HL-60 (cell line): Measurements from ENCODE around the gene TAL1.
A peak's percentile ranks its signal among the peaks of the same experiment; 100 is the strongest.
"Not testable (repeated sequence)": the region's sequence is repeated elsewhere in the genome, so short reads cannot be mapped to it uniquely, and the experiment has no call there.

ENCODE experiments used
- DNase-seq, 2 experiments: peaks; one replicate each; pipeline ENCODE4 v3.0.0-alpha.2; 2010 to 2020; ENCODE audit warnings: low read depth in 1 of 2, low spot score in 1 of 2
- H3K27ac ChIP-seq: fragments of 250-450 bp; sonication (Bioruptor Pico); replicated peaks from 2 replicates; pipeline ENCODE4 v1.5.1; 2020; ENCODE audit warnings: mild to moderate bottlenecking, moderate library complexity
- H3K27me3 ChIP-seq: fragments of 250-450 bp; sonication (Bioruptor Pico); 2 replicates; pipeline ENCODE4 v1.5.1; 2021; ENCODE audit warnings: mild to moderate bottlenecking, moderate library complexity; ENCODE audit not compliant: insufficient read depth, poor library complexity, severe bottlenecking
- H3K4me3 ChIP-seq: replicated peaks from 2 replicates; pipeline ENCODE4 v1.5.1; 2011; ENCODE audit warnings: mild to moderate bottlenecking, control low read depth, low read length; ENCODE audit not compliant: insufficient read depth
- GABPA ChIP-seq: IDR thresholded peaks from 2 replicates; pipeline ENCODE4 v1.6.1; 2012; ENCODE audit warnings: low read depth
- POLR2AphosphoS5 ChIP-seq: IDR thresholded peaks from 2 replicates; pipeline ENCODE4 v1.6.1; 2012; ENCODE audit warnings: low read depth
- REST ChIP-seq: IDR thresholded peaks from 2 replicates; pipeline ENCODE4 v1.6.1; 2012; ENCODE audit warnings: low read depth; ENCODE audit not compliant: insufficient replicate concordance
- SPI1 ChIP-seq: IDR thresholded peaks from 2 replicates; pipeline ENCODE4 v1.6.1; 2012; ENCODE audit warnings: low read depth, mild to moderate bottlenecking, borderline replicate concordance
- TF ChIP-seq, protein P1 (sequence below): IDR thresholded peaks from one replicate; pipeline ENCODE4 v1.5.1; 2011; ENCODE audit warnings: low read length, control low read depth, inconsistent platforms; ENCODE audit not compliant: insufficient read depth

Gene TAL1

DNA sequence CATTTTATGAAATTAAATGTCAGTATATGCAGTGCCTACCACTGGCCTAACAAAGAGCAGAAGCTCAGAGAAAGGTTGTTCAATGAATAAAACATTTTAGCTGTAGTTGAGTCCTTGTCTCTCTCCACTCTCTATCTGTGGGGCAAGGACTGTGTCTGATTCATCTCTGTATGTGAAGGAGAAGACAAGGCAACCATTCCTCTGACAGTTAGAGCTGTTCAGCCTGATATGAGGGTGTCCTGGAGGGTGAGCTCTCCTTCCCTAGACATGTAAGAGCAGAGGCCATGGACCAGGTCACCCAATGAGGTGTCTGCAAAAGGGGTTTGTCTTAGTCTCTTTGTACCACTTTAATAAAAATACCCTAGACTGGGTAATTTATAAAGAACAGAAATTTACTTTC lies 37.7 kb downstream of the TAL1 start:
- TF ChIP-seq REST (no peak), SPI1 (no peak), GABPA (no peak)
- TF ChIP-seq, protein P1, sequence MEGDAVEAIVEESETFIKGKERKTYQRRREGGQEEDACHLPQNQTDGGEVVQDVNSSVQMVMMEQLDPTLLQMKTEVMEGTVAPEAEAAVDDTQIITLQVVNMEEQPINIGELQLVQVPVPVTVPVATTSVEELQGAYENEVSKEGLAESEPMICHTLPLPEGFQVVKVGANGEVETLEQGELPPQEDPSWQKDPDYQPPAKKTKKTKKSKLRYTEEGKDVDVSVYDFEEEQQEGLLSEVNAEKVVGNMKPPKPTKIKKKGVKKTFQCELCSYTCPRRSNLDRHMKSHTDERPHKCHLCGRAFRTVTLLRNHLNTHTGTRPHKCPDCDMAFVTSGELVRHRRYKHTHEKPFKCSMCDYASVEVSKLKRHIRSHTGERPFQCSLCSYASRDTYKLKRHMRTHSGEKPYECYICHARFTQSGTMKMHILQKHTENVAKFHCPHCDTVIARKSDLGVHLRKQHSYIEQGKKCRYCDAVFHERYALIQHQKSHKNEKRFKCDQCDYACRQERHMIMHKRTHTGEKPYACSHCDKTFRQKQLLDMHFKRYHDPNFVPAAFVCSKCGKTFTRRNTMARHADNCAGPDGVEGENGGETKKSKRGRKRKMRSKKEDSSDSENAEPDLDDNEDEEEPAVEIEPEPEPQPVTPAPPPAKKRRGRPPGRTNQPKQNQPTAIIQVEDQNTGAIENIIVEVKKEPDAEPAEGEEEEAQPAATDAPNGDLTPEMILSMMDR, result no peak
- no peak overlapping the region for H3K27ac ChIP-seq
- DNase-seq, result no peak
- no peaks in the 10 kb centered on the region for H3K27me3 ChIP-seq
- no peak overlapping the region for H3K4me3 ChIP-seq

DNA sequence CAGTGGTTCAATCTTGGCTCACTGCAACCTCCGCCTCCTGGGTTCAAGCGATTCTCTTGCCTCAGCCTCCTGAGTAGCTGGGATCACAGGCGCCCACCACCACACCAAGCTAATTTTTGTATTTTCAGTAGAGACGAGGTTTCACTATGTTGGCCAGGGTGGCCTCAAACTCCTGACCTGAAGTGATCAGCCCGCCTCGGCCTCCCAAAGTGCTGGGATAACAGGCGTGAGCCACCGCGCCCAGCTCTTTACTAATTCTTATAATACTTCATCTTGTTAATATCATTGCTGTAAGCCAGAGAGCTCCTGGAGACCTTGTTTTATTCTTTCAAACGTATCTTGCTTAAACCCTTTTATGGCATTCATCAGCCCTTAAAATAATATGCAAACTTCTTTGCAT lies 38.5 kb downstream of the TAL1 start:
- not testable (repeated sequence) for H3K4me3 ChIP-seq, H3K27ac ChIP-seq, DNase-seq, H3K27me3 ChIP-seq

GRCh38 chr1:47192458-47193384 lies 39.3 kb downstream of the TAL1 start:
- peak; percentile 54 to 63 for DNase-seq
- TF ChIP-seq REST, result no peak
- TF ChIP-seq, protein P1, result peak; percentile 95
- no peak; the same call in 1 of the 2 replicates for TF ChIP-seq SPI1
- no peak for TF ChIP-seq GABPA
- Histone ChIP-seq H3K27ac (no peak overlapping the region), H3K4me3 (no peak overlapping the region), H3K27me3 (no peaks in the 10 kb centered on the region)

DNA sequence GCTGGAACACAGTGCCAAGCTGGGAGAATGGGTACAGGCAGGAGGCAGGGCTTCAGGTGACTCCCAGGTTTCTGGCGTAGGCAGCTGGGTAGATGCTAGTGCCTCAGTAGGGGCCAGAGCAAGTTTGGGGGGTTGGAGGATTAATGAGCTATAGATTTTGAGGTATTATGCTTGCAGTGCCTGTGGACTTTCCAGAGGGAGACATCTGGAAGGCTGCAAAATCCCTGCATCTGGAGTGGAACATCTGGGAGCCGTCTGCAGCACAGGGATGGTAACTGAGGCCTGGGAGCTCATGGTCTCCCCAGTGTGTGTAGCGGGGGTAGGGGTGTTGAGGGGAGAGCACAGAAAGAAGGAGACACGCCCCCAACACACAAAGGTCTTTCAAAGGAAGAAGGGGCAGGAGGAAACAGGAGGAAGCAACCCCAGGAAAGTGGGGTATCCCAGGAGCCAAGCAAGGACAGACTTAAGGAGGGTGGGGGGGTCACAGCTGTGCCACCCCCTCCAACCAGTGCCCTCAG lies 40.0 kb downstream of the TAL1 start:
- no peak for TF ChIP-seq POLR2AphosphoS5
- TF ChIP-seq, protein P1, result no peak
- TF ChIP-seq REST, result no peak
- TF ChIP-seq SPI1, result no peak
- TF ChIP-seq GABPA, result no peak
- DNase-seq, result no peak
- Histone ChIP-seq H3K27me3 (no peaks in the 10 kb centered on the region), H3K27ac (no peak overlapping the region), H3K4me3 (no peak overlapping the region)
